SK-N-SH (cell line): ENCODE results near the gene COL4A2.

Source experiments
- ELF1 ChIP-seq: IDR thresholded peaks from 2 replicates; pipeline ENCODE4 v1.4.0; 2012
- EP300 ChIP-seq, 2 experiments: IDR thresholded peaks; 2 replicates each; pipeline versions ENCODE4 v1.4.0 to v1.6.1; 2012; ENCODE audit warnings: borderline replicate concordance in 1 of 2, low read depth in 1 of 2, low read length in 1 of 2
- EZH2phosphoT487 ChIP-seq: fragments of 200-600 bp; sonication (generic); IDR thresholded peaks from 2 replicates; pipeline ENCODE4 v1.6.1; 2017; ENCODE audit warnings: low read depth, mixed run types, mild to moderate bottlenecking, antibody characterized with exemption, moderate library complexity, borderline replicate concordance
- JUND ChIP-seq: IDR thresholded peaks from 2 replicates; pipeline ENCODE4 v1.4.0; 2012
- MXI1 ChIP-seq: IDR thresholded peaks from 2 replicates; pipeline ENCODE4 v1.6.1; 2012; ENCODE audit warnings: mild to moderate bottlenecking, low read depth, low read length, improper control_type of control experiment
- POLR2AphosphoS5 ChIP-seq: IDR thresholded peaks from 2 replicates; pipeline ENCODE4 v1.6.1; 2012; ENCODE audit warnings: low read depth, low read length
- RAD21 ChIP-seq: IDR thresholded peaks from 2 replicates; pipeline ENCODE4 v1.6.1; 2012; ENCODE audit warnings: mild to moderate bottlenecking, low read length
- SIN3A ChIP-seq: IDR thresholded peaks from 2 replicates; pipeline ENCODE4 v1.6.1; 2012; ENCODE audit warnings: low read depth, mild to moderate bottlenecking, low read length, moderate library complexity, borderline replicate concordance
- TEAD4 ChIP-seq: IDR thresholded peaks from 2 replicates; pipeline ENCODE4 v1.4.0; 2012; ENCODE audit warnings: mild to moderate bottlenecking, borderline replicate concordance; ENCODE audit not compliant: insufficient read depth
- TF ChIP-seq, protein P1 (sequence below): fragments of 200-600 bp; sonication (generic); IDR thresholded peaks from 2 replicates; pipeline ENCODE4 v1.6.1; 2017; ENCODE audit warnings: antibody characterized with exemption, mild to moderate bottlenecking, moderate library complexity
- TF ChIP-seq, protein P2 (sequence below): IDR thresholded peaks from 2 replicates; pipeline ENCODE4 v1.4.0; 2012; ENCODE audit warnings: low read depth, borderline replicate concordance
- TF ChIP-seq, protein P3 (sequence below): IDR thresholded peaks from 2 replicates; pipeline ENCODE4 v1.4.0; 2012; ENCODE audit warnings: low read depth

DNA sequence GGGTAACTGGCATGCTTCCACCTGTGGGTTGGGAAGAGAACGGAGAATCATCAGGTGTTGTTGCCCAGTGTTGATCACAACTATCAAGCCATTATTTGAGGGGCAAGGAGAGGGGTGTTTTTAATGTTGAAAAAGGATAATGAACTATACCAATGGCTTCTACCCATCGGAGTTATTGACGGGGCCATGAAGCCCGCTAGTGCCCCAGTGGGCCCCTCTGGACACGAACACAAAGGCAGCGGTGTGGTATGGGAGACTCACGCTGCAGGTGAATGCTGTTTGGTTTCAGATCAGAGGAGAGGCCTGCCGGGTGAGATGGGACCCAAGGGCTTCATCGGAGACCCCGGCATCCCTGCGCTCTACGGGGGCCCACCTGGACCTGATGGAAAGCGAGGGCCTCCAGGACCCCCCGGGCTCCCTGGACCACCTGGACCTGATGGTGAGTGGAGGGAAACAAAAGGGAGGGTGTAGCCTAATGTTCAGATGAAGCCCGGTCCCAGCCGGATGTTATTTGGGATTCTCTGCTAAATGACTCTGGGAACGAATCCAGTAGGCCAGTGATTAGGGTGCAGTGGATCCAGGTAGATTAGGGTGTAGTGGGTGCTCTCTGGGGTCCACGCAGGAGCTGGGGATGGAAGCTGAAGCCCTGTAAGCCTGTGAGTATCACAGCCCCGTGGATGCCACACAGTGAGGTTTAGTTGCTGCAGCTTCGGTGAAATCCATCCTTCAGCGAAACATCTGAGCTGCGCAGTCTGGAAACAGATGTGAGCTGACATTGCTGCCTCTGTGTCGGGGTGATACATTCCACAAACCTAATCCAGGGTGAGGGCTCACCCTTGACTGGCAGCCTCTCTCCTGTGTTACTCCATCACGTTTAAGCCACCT, 143.2 kb downstream of the COL4A2 start:
- TF ChIP-seq, protein P1, sequence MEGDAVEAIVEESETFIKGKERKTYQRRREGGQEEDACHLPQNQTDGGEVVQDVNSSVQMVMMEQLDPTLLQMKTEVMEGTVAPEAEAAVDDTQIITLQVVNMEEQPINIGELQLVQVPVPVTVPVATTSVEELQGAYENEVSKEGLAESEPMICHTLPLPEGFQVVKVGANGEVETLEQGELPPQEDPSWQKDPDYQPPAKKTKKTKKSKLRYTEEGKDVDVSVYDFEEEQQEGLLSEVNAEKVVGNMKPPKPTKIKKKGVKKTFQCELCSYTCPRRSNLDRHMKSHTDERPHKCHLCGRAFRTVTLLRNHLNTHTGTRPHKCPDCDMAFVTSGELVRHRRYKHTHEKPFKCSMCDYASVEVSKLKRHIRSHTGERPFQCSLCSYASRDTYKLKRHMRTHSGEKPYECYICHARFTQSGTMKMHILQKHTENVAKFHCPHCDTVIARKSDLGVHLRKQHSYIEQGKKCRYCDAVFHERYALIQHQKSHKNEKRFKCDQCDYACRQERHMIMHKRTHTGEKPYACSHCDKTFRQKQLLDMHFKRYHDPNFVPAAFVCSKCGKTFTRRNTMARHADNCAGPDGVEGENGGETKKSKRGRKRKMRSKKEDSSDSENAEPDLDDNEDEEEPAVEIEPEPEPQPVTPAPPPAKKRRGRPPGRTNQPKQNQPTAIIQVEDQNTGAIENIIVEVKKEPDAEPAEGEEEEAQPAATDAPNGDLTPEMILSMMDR: no peak
- TF ChIP-seq POLR2AphosphoS5: no peak
- TF ChIP-seq SIN3A: no peak
- TF ChIP-seq, protein P2, sequence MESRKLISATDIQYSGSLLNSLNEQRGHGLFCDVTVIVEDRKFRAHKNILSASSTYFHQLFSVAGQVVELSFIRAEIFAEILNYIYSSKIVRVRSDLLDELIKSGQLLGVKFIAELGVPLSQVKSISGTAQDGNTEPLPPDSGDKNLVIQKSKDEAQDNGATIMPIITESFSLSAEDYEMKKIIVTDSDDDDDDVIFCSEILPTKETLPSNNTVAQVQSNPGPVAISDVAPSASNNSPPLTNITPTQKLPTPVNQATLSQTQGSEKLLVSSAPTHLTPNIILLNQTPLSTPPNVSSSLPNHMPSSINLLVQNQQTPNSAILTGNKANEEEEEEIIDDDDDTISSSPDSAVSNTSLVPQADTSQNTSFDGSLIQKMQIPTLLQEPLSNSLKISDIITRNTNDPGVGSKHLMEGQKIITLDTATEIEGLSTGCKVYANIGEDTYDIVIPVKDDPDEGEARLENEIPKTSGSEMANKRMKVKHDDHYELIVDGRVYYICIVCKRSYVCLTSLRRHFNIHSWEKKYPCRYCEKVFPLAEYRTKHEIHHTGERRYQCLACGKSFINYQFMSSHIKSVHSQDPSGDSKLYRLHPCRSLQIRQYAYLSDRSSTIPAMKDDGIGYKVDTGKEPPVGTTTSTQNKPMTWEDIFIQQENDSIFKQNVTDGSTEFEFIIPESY: no peak
- no peak for TF ChIP-seq ELF1
- no peak for TF ChIP-seq EZH2phosphoT487
- TF ChIP-seq MXI1: no peak
- TF ChIP-seq, protein P3, sequence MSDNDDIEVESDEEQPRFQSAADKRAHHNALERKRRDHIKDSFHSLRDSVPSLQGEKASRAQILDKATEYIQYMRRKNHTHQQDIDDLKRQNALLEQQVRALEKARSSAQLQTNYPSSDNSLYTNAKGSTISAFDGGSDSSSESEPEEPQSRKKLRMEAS: no peak
- TF ChIP-seq RAD21: no peak
- TF ChIP-seq EP300 (IDR thresholded peaks at IDR 0.05; ENCODE audit: borderline replicate concordance in 1 of 2, low read depth in 1 of 2, low read length in 1 of 2): no peak
- no peak for TF ChIP-seq TEAD4
- no peak for TF ChIP-seq JUND
